ENCODE measurements around the gene SLAMF7.
"Not testable (repeated sequence)": the region's sequence is repeated elsewhere in the genome, so short reads cannot be mapped to it uniquely, and the experiment has no call there.

SLAMF7 gene

DNA sequence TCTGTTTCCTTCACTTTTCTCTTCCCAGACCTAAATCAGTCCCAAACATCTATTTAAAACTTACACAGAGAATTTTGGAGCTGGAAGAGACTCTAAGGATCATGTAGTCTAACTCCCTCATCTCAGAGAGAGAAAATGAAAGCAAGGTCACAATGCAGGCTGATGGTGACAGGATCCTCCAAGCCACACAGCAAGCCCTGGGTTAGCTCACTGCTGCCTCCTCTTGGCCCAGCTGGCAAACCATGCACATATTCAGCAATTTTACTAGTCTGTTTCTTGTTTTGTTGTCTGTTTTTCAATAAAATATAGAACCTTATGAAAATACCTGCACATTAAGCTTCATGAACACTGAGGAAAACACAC is 29.2 kb downstream of the SLAMF7 start:
- intact Hi-C loops (cut with DNase I), result no loop called here
- DNase-seq, result no peak

DNA sequence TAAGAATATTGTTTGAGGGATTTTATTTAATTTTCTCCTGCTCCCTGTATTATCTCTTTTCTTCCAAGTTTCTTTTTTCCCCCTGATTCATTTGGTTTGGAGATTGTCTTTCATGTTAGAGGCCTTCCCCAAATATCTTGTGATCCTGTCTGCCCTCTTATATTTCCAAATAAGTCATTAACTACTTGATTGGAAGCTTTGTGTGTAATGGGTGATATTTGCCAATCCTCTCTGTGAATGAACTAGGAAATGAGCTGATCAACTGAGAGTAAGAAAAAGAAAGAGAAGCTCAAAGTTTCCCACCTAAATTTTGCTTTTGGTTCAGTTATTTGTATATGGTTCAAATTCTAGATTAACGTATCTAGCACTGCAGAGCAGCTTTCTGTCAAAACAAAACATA is 33.3 kb downstream of the SLAMF7 start:
- intact Hi-C loops (cut with DNase I), result no loop called here
- DNase-seq, result no peak

GRCh38 chr1:160773093-160773492 is 34.0 kb downstream of the SLAMF7 start:
- DNase-seq, result no peak
- intact Hi-C loops (cut with DNase I), result no loop called here

- intact Hi-C loops (cut with DNase I), result no loop called here
- DNase-seq, result no peak
Observed at GRCh38 chr1:160774886-160775719, 36.1 kb downstream of the SLAMF7 start.

DNA sequence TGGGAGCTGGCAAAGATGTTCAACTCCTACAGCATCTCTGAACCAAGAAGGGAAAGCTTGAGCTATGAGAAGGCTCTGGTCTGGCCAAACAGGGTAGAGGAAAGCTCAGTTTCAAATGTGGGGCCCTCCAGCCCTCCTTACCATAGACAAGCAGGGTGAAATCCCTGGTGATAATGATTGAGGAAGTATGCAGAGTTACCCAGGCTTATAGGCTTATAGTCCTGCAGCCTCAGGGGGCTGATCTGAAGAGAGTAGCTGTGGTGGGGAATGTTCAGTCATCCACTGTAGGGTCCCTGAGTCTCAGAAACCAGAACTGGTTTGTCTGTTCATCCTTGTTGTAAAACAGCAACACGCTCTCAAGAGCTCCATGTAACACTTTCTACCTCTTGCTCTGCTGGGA is 37.1 kb downstream of the SLAMF7 start:
- DNase-seq, result no peak
- intact Hi-C loops (cut with DNase I), result no loop called here

- DNase-seq, result no peak
- intact Hi-C loops (cut with DNase I), result no loop called here
Observed at GRCh38 chr1:160777486-160778089, 38.5 kb downstream of the SLAMF7 start.

DNA sequence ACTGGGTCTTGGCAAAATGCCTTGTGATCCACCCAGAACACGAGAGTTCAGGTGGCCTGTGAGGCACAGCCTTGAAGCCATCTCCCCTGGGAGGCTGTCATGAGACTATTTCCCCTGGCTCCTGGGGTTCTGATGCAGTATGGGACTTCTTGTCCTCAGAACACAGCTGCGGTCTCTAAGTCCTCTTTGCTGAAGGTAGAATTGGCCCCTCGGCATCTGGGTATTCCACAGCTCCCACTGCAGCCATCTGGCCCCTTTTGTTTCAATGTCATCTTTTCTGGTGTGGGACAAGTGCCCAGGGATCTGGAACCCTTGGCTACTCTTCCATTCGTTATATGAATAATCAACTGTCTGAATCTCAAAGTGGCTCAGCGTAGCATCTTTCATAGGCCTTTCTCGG is 39.9 kb downstream of the SLAMF7 start:
- intact Hi-C loops (cut with DNase I), result no loop called here

GRCh38 chr1:160779626-160780397 is 40.8 kb downstream of the SLAMF7 start:
- intact Hi-C loops (cut with DNase I), result no loop called here
- DNase-seq, result no peak

More for the DNA sequence above, 39.9 kb downstream of the SLAMF7 start:
- DNase-seq, result no peak

GRCh38 chr1:160780398-160780755 is 41.3 kb downstream of the SLAMF7 start:
- DNase-seq, result no peak
- intact Hi-C loops (cut with DNase I), result no loop called here

- intact Hi-C loops (cut with DNase I), result no loop called here
- no peak for DNase-seq
Observed at GRCh38 chr1:160781186-160781766, 42.2 kb downstream of the SLAMF7 start.

- intact Hi-C loops (cut with DNase I), result no loop called here
- DNase-seq, result no peak
Observed at GRCh38 chr1:160781914-160782689, 43.1 kb downstream of the SLAMF7 start.

DNA sequence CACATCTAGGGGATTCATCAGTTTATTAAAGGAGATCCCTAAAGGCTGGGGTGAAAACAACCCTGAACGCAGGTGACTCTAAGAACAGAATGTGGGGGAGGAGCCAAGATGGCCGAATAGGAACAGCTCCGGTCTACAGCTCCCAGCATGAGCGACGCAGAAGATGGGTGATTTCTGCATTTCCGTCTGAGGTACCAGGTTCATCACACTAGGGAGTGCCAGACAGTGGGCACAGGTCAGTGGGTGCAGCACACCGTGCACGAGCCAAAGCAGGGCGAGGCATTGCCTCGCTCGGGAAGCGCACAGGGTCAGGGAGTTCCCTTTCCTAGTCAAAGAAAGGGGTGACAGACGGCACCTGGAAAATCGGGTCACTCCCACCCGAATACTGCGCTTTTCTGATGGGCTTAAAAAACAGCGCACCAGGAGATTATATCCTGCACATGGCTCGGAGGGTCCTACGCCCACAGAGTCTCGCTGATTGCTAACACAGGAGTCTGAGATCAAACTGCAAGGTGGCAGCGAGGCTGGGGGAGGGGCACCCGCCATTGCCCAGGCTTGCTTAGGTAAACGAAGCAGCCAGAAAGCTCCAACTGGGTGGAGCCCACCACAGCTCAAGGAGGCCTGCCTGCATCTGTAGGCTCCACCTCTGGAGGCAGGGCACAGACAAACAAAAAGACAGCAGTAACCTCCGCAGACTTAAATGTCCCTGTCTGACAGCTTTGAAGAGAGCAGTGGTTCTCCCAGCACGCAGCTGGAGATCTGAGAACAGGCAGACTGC is 44.1 kb downstream of the SLAMF7 start:
- intact Hi-C loops (cut with DNase I); DNase-seq: not testable (repeated sequence)

DNA sequence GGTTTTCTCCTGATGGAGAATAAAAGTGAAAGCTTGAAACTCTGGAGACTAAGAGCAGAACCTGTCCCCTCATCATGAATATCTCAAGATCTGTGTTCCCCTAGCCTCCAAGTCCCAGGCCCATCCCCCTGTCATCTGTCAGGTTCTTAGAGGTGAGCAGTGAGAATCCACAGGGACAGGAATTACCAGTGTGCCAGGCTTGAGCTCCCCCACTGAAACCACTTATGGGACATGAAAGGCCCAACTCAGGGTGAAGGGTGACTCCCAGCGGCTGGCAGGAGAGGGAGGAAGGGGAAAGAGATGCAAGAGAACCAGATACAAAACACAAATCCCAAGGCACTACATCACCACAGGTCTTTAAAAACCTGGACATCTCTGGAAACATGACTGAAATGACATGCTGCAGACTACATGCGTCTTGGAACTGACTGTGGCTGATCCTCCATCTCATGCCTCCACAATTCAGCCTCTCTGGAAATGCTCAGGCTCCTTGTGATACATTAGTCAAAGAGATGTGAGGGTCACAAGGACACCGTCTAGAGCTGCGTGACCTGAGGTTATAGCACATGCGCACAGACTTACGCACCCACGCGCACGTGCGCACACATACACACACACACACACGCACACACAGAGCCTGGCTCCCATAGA is 50.1 kb downstream of the SLAMF7 start:
- no peak for DNase-seq
- intact Hi-C loops (cut with DNase I), result no loop called here

GRCh38 chr1:160789702-160790611 is 50.9 kb downstream of the SLAMF7 start:
- intact Hi-C loops (cut with DNase I), result no loop called here
- DNase-seq, result no peak

DNA sequence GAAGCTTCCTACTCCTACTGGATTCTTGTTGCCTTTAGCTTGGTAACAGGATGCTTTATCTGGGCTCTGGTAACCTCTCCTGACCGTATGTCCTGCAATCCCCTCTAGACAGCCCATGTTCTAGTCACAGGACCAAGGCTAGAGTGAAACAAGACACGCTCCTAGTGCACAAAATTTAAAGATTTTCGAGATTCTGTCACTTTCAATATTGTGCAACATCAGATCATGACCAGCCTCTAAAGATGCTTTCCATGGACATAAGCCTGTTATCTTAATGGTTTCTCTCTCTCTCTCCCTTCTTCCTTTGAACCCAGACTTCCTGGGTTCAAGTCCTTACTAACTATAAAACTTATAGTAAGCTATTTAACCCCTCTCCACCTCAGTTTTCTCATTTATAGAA is 55.3 kb downstream of the SLAMF7 start:
- intact Hi-C loops (cut with DNase I), result no loop called here
- DNase-seq, result no peak

DNA sequence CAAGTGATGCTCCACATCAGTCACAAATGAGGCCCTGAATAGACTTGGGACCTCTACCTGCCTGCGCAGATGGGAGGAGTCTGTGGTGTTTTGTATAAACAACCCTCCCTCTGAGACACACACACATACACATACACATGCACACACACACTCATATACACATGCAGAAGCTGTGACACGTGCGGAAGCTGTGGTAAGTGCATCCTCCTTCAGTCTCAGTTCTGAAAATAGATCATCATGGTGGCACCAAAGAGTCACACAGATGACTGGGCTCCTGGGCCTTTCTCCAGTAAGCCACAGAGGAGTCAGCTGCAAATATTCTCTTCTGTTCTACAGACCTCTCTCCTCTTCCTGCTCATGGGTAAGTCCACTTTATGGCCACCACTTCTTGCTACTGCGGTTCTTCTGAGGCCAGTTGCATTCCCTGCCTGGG is 56.9 kb downstream of the SLAMF7 start, which contains the start of gene LY9:
Gene LY9, plus strand, starts transcription at position 224 of the 433 bp plus-strand sequence. Its CDS starts 14 bp downstream, at position 238.
- no peak for DNase-seq

GRCh38 chr1:160797271-160797709 is 58.2 kb downstream of the SLAMF7 start:
- intact Hi-C loops (cut with DNase I), result no loop called here
- DNase-seq, result no peak

More for the DNA sequence above, 56.9 kb downstream of the SLAMF7 start, which contains the start of gene LY9:
- intact Hi-C loops (cut with DNase I), result no loop called here

GRCh38 chr1:160797861-160798273 is 58.8 kb downstream of the SLAMF7 start:
- no peak for DNase-seq

More at GRCh38 chr1:160797861-160798273, 58.8 kb downstream of the SLAMF7 start:
- intact Hi-C loops (cut with DNase I), result no loop called here

All from posterior cingulate gyrus (tissue), 11 donors.